HEK293T (cell line): ENCODE data around the gene NLRX1.
"Not testable (repeated sequence)": the region's sequence is repeated elsewhere in the genome, so short reads cannot be mapped to it uniquely, and the experiment has no call there.

Source experiments
- CTCF ChIA-PET: fragments of 350-600 bp; formaldehyde crosslinking; extraction: SDS; loops from one replicate; lab custom pipeline; 2021; ENCODE audit warnings: antibody characterized with exemption, inconsistent platforms; lab: Yijun Ruan, JAX
- POLR2A ChIA-PET: fragments of 350-600 bp; formaldehyde crosslinking; extraction: SDS; loops from one replicate; lab custom pipeline; 2020; ENCODE audit warnings: antibody characterized with exemption, inconsistent platforms; lab: Yijun Ruan, JAX
- DNase-seq: peaks from one replicate; pipeline ENCODE4 v3.0.0; 2012; ENCODE audit warnings: mixed read lengths; ENCODE audit errors: extremely low spot score
- ARNT ChIP-seq: fragments of 450-650 bp; IDR thresholded peaks from 2 replicates; pipeline ENCODE4 v1.6.1; 2017; ENCODE audit warnings: mild to moderate bottlenecking
- BHLHE40 ChIP-seq: fragments of 450-650 bp; IDR thresholded peaks from 2 replicates; pipeline ENCODE4 v1.6.1; 2016; ENCODE audit warnings: mild to moderate bottlenecking, moderate library complexity, borderline replicate concordance
- CTBP1 ChIP-seq: fragments of 450-650 bp; IDR thresholded peaks from 2 replicates; pipeline ENCODE4 v1.6.1; 2016; ENCODE audit warnings: borderline replicate concordance
- ELF4 ChIP-seq: fragments of 450-650 bp; IDR thresholded peaks from 2 replicates; pipeline ENCODE4 v1.6.1; 2017; ENCODE audit warnings: antibody characterized with exemption
- FOXA1 ChIP-seq: fragments of 450-650 bp; IDR thresholded peaks from 2 replicates; pipeline ENCODE4 v1.6.1; 2016; ENCODE audit warnings: mild to moderate bottlenecking
- FOXK2 ChIP-seq: fragments of 450-650 bp; IDR thresholded peaks from 2 replicates; pipeline ENCODE4 v1.6.1; 2016; ENCODE audit warnings: mild to moderate bottlenecking
- FOXM1 ChIP-seq: fragments of 450-650 bp; IDR thresholded peaks from 2 replicates; pipeline ENCODE4 v1.6.1; 2017; ENCODE audit warnings: mild to moderate bottlenecking, borderline replicate concordance
- HDGF ChIP-seq: fragments of 450-650 bp; IDR thresholded peaks from 2 replicates; pipeline ENCODE4 v1.6.1; 2017; ENCODE audit warnings: antibody characterized with exemption, borderline replicate concordance
- L3MBTL2 ChIP-seq: fragments of 450-650 bp; conservative IDR thresholded peaks from 2 replicates; pipeline ENCODE4 v1.6.1; 2016; ENCODE audit warnings: mild to moderate bottlenecking
- LEF1 ChIP-seq: fragments of 450-650 bp; IDR thresholded peaks from 2 replicates; pipeline ENCODE4 v1.6.1; 2017; ENCODE audit warnings: mild to moderate bottlenecking, borderline replicate concordance
- NFRKB ChIP-seq: fragments of 450-650 bp; IDR thresholded peaks from 2 replicates; pipeline ENCODE4 v1.6.1; 2016; ENCODE audit warnings: mild to moderate bottlenecking, moderate library complexity
- PKNOX1 ChIP-seq: fragments of 450-650 bp; IDR thresholded peaks from 2 replicates; pipeline ENCODE4 v1.6.1; 2016
- SP1 ChIP-seq: fragments of 450-650 bp; IDR thresholded peaks from 2 replicates; pipeline ENCODE4 v1.6.1; 2017
- TARDBP ChIP-seq: fragments of 450-650 bp; IDR thresholded peaks from 2 replicates; pipeline ENCODE4 v1.6.1; 2016
- ZNF384 ChIP-seq: fragments of 450-650 bp; IDR thresholded peaks from 2 replicates; pipeline ENCODE4 v1.6.1; 2016

The NLRX1 gene

GRCh38 chr11:119190531-119190930, 22.0 kb downstream of the NLRX1 start:
- ChIA-PET POLR2A (interaction anchor here (1.2 to 1.3 kb wide), 3 partner anchors 84 to 127 kb away, joined by 3 to 6 read pairs (median 4); partner anchors contain the start of genes C2CD2L and MCAM), CTCF (interaction anchor here (2.3 kb wide), 1 partner anchor 15 kb away, joined by 7 read pairs; the partner anchor contains the start of gene CBL)
- TF ChIP-seq BHLHE40 (no peak), ELF4 (no peak), L3MBTL2 (no peak), FOXK2 (no peak)
- no peak for DNase-seq

DNA sequence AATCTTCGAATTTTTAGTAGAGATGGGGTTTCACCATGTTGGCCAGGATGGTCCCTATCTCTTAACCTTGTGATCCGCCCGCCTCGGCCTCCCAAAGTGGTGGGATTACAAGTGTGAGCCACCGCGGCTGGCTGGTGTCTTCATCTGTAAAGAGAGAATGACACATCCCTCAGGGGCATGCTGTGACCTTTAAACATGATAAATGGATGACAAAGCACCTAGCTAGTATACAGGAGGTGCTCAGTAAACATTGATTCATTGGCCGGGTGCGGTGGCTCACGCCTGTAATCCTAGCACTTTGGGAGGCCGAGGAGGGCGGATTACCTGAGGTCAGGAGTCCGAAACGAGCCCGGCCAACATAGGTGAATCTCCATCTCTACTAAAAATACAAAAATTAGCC, 22.7 kb downstream of the NLRX1 start:
- not testable (repeated sequence) for DNase-seq
- POLR2A ChIA-PET: interaction anchor here (1.2 to 1.3 kb wide), 2 partner anchors 84 to 126 kb away, joined by 3 to 4 read pairs; partner anchors contain the start of genes C2CD2L and MCAM
- CTCF ChIA-PET: interaction anchor here (2.3 kb wide), 1 partner anchor 14 kb away, joined by 7 read pairs; the partner anchor contains the start of gene CBL

GRCh38 chr11:119192111-119192510, 23.6 kb downstream of the NLRX1 start:
- no peak for TF ChIP-seq TARDBP
- TF ChIP-seq FOXM1: no peak
- no peak for TF ChIP-seq ELF4
- TF ChIP-seq HDGF: no peak
- no peak for TF ChIP-seq NFRKB
- TF ChIP-seq BHLHE40: no peak
- no peak for TF ChIP-seq LEF1
- TF ChIP-seq FOXK2: no peak
- no peak for TF ChIP-seq PKNOX1
- TF ChIP-seq L3MBTL2: no peak
- no peak for TF ChIP-seq CTBP1
- CTCF ChIA-PET: no interaction called here
- no peak for DNase-seq
- POLR2A ChIA-PET: no interaction called here

- no peak for DNase-seq
- CTCF ChIA-PET: interaction anchor here (0.6 kb wide), 1 partner anchor 175 kb away, joined by 4 read pairs; no protein-coding TSS in a partner anchor
- TF ChIP-seq PKNOX1: no peak
- TF ChIP-seq NFRKB: no peak
- TF ChIP-seq L3MBTL2: no peak
- no peak for TF ChIP-seq LEF1
- TF ChIP-seq FOXK2: no peak
- TF ChIP-seq SP1: no peak
- TF ChIP-seq HDGF: no peak
- no peak for TF ChIP-seq ELF4
- no peak for TF ChIP-seq ZNF384
- no peak for TF ChIP-seq BHLHE40
- TF ChIP-seq FOXA1: no peak
- no peak for TF ChIP-seq TARDBP
- no peak for TF ChIP-seq CTBP1
- TF ChIP-seq ARNT: no peak
- POLR2A ChIA-PET: no interaction called here
These were observed 24.5 kb downstream of the NLRX1 start for GRCh38 chr11:119193001-119193400.

DNA sequence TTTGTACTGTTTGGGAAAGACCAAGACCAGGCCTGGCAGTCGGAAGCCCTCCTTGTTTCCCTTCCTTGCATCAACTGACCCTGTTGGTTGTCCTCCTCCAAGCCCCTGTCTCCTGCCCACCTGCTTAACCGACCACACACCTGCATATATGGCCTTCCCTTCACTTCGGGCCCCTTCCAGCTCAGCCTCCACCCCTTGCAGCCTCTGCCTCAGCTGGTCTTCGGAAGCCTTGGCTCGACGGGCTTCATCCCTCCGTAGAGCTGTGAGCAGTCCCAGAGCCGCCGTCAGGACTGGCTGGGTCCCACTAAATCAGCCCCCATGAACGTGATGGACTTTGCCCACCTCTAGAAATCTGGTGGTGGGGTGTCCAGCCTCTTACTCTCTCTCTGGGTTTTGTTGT, 25.1 kb downstream of the NLRX1 start:
- ChIA-PET POLR2A (no interaction called here), CTCF (no interaction called here)
- peak; percentile 3 for DNase-seq
- TF ChIP-seq ARNT (no peak), HDGF (no peak), L3MBTL2 (no peak), LEF1 (no peak), CTBP1 (no peak), ZNF384 (no peak), PKNOX1 (no peak), NFRKB (no peak), FOXK2 (no peak), ELF4 (no peak), FOXA1 (no peak), TARDBP (no peak), BHLHE40 (no peak)

GRCh38 chr11:119194811-119195440, 26.4 kb downstream of the NLRX1 start:
- DNase-seq: no peak
- no peak for TF ChIP-seq ELF4
- TF ChIP-seq SP1: no peak
- POLR2A ChIA-PET: no interaction called here
- CTCF ChIA-PET: interaction anchor here (0.6 kb wide), 1 partner anchor 142 kb away, joined by 3 read pairs; no protein-coding TSS in a partner anchor

DNA sequence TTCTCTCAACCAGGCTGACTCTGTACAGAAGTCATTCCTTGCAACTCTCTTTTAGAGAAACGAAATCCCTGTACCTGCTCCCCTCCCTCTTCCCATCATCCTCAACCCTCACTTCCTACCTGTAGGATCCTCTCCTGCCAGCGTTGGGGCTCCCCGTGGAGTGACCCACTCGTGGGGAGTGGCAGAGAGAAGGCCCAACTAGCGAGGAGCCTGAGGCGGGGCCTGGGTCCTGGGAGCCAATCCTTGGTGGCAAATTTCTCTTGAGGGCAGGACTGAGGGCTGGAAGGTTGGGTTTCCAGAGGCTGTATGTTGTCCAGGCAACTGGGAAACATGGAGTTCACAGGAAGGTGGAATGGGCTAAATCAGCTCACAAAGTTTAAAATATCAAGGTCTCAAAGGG, 27.2 kb downstream of the NLRX1 start:
- POLR2A ChIA-PET: interaction anchor here (0.8 to 0.9 kb wide), 2 partner anchors 27 to 101 kb away, joined by 3 to 6 read pairs; partner anchors contain the start of gene NLRX1
- TF ChIP-seq BHLHE40 (no peak), PKNOX1 (peak; percentile 98)
- CTCF ChIA-PET: interaction anchor here (0.6 to 1.4 kb wide), 5 partner anchors 12 to 141 kb away, joined by 3 to 7 read pairs (median 3); partner anchors contain the start of genes DPAGT1 and NLRX1
- DNase-seq: peak; percentile 68
